GM21786 (cell line): ENCODE data around the gene MTMR1.

ENCODE experiments used
- ATAC-seq: cut with Tn5 transposase; IDR thresholded peaks from one replicate; pipeline ENCODE4 v1.9.1; 2021; ENCODE audit not compliant: unreplicated experiment

MTMR1 gene

GRCh38 chrX:150761819-150762216 lies 68.6 kb downstream of the MTMR1 start:
- ATAC-seq: no peak

GRCh38 chrX:150762258-150763165 lies 69.3 kb downstream of the MTMR1 start:
- no peak for ATAC-seq

GRCh38 chrX:150763303-150763797 lies 70.2 kb downstream of the MTMR1 start:
- ATAC-seq: no peak

GRCh38 chrX:150763810-150764209 lies 70.6 kb downstream of the MTMR1 start:
- no peak for ATAC-seq

GRCh38 chrX:150765237-150765636 lies 72.0 kb downstream of the MTMR1 start:
- ATAC-seq: no peak

GRCh38 chrX:150765782-150766350 lies 72.7 kb downstream of the MTMR1 start:
- ATAC-seq: no peak

- ATAC-seq: no peak
These were observed 73.3 kb downstream of the MTMR1 start for GRCh38 chrX:150766351-150767044.

GRCh38 chrX:150767045-150767395 lies 73.8 kb downstream of the MTMR1 start:
- no peak for ATAC-seq

- ATAC-seq: no peak
These were observed 74.4 kb downstream of the MTMR1 start for GRCh38 chrX:150767475-150768131.

GRCh38 chrX:150768132-150768485 lies 74.9 kb downstream of the MTMR1 start:
- no peak for ATAC-seq

GRCh38 chrX:150768580-150769190 lies 75.5 kb downstream of the MTMR1 start:
- ATAC-seq: no peak

GRCh38 chrX:150769408-150769807 lies 76.2 kb downstream of the MTMR1 start:
- ATAC-seq: no peak

GRCh38 chrX:150770623-150771022 lies 77.4 kb downstream of the MTMR1 start:
- ATAC-seq: no peak

GRCh38 chrX:150771116-150771515 lies 77.9 kb downstream of the MTMR1 start:
- ATAC-seq: no peak

GRCh38 chrX:150772150-150772970 lies 79.2 kb downstream of the MTMR1 start:
- ATAC-seq: peak; percentile 83

- ATAC-seq: no peak
These were observed 79.9 kb downstream of the MTMR1 start for GRCh38 chrX:150773117-150773516.

GRCh38 chrX:150773634-150774033 lies 80.4 kb downstream of the MTMR1 start:
- no peak for ATAC-seq

- ATAC-seq: no peak
These were observed 81.8 kb downstream of the MTMR1 start for GRCh38 chrX:150774798-150775568.
